Liver (tissue), 9 donors: Measurements from ENCODE around the gene ZNF213. TPM values are rescaled to one million over a fixed set of nuclear protein-coding genes. Genes with fewer than 3 reads are reported as not detected.
A peak's percentile ranks its signal among the peaks of the same experiment; 100 is the strongest.

Source experiments
- DNase-seq: peaks from one replicate; pipeline ENCODE4 v3.0.0-alpha.2; 2017; ENCODE audit warnings: low spot score
- H3K27ac ChIP-seq, 2 donors: one replicate each; pipeline ENCODE4 v1.7.0; 2013; ENCODE audit warnings: inconsistent platforms in 2 of 2, low read length in 2 of 2, control low read depth in 1 of 2, low read depth in 1 of 2, mild to moderate bottlenecking in 1 of 2
- H3K27me3 ChIP-seq, 4 donors: one replicate each; pipeline versions ENCODE4 v1.6.1 to v1.7.0; 2013; ENCODE audit warnings: low read length in 3 of 4, inconsistent platforms in 1 of 4, mild to moderate bottlenecking in 1 of 4, moderate library complexity in 1 of 4; ENCODE audit not compliant: control insufficient read depth in 4 of 4, insufficient read depth in 4 of 4
- H3K36me3 ChIP-seq, 4 donors: one replicate each; pipeline versions ENCODE4 v1.6.1 to v1.7.0; 2013; ENCODE audit warnings: low read length in 3 of 4, mild to moderate bottlenecking in 3 of 4, low read depth in 1 of 4, moderate library complexity in 1 of 4; ENCODE audit not compliant: control insufficient read depth in 4 of 4, insufficient read depth in 3 of 4
- H3K4me1 ChIP-seq, 4 donors: one replicate each; pipeline versions ENCODE4 v1.6.1 to v1.7.0; 2013; ENCODE audit warnings: low read length in 3 of 4, mild to moderate bottlenecking in 3 of 4, moderate library complexity in 1 of 4; ENCODE audit not compliant: control insufficient read depth in 4 of 4, insufficient read depth in 4 of 4
- H3K4me3 ChIP-seq, 3 donors: one replicate each; pipeline versions ENCODE4 v1.6.1 to v1.7.0; 2013; ENCODE audit warnings: low read length in 3 of 3, control low read depth in 1 of 3, low read depth in 1 of 3, mild to moderate bottlenecking in 1 of 3
- H3K9ac ChIP-seq, 2 donors: one replicate each; pipeline ENCODE4 v1.7.0; 2013; ENCODE audit warnings: low read length in 2 of 2, mild to moderate bottlenecking in 2 of 2, moderate library complexity in 2 of 2, control low read depth in 1 of 2, low read depth in 1 of 2
- H3K9me3 ChIP-seq, 4 donors: one replicate each; pipeline versions ENCODE4 v1.6.1 to v1.7.0; 2013; ENCODE audit warnings: low read length in 3 of 4; ENCODE audit not compliant: control insufficient read depth in 4 of 4
- ATF3 ChIP-seq: IDR thresholded peaks from 2 replicates; pipeline ENCODE4 v1.6.1; 2016; ENCODE audit warnings: antibody characterized with exemption
- CTCF ChIP-seq: fragments of 150-350 bp; IDR thresholded peaks from 2 replicates; pipeline ENCODE4 v1.5.1; 2017; ENCODE audit warnings: improper control_type of control experiment, low read depth, low read length; ENCODE audit not compliant: missing input control
- EGR1 ChIP-seq, 2 donors: IDR thresholded peaks; 2 replicates each; pipeline ENCODE4 v1.6.1; 2016 to 2018; ENCODE audit warnings: antibody characterized with exemption in 2 of 2, low read depth in 2 of 2
- FOXA1 ChIP-seq: IDR thresholded peaks from 2 replicates; pipeline ENCODE4 v1.6.1; 2016; ENCODE audit warnings: antibody characterized with exemption
- FOXA2 ChIP-seq: IDR thresholded peaks from 2 replicates; pipeline ENCODE4 v1.6.1; 2016; ENCODE audit warnings: antibody characterized with exemption
- GABPA ChIP-seq, 2 donors: IDR thresholded peaks in 1 of 2; conservative IDR thresholded peaks in 1 of 2; 2 replicates each; pipeline ENCODE4 v1.6.1; 2016; ENCODE audit warnings: antibody characterized with exemption in 2 of 2, mild to moderate bottlenecking in 1 of 2, moderate library complexity in 1 of 2
- HNF4A ChIP-seq, 2 donors: conservative IDR thresholded peaks; 2 replicates each; pipeline ENCODE4 v1.6.1; 2016; ENCODE audit warnings: antibody characterized with exemption in 2 of 2, mild to moderate bottlenecking in 2 of 2
- HNF4G ChIP-seq: IDR thresholded peaks from 2 replicates; pipeline ENCODE4 v1.6.1; 2016; ENCODE audit warnings: antibody characterized with exemption
- JUND ChIP-seq, 2 donors: IDR thresholded peaks; 2 replicates each; pipeline ENCODE4 v1.6.1; 2016; ENCODE audit warnings: antibody characterized with exemption in 2 of 2
- MAX ChIP-seq: IDR thresholded peaks from 2 replicates; pipeline ENCODE4 v1.6.1; 2016; ENCODE audit warnings: antibody characterized with exemption
- NR2F2 ChIP-seq: IDR thresholded peaks from 2 replicates; pipeline ENCODE4 v1.6.1; 2016; ENCODE audit warnings: antibody characterized with exemption
- RAD21 ChIP-seq, 2 donors: IDR thresholded peaks; 2 replicates each; pipeline ENCODE4 v1.6.1; 2016; ENCODE audit warnings: antibody characterized with exemption in 2 of 2, mild to moderate bottlenecking in 2 of 2
- REST ChIP-seq: IDR thresholded peaks from 2 replicates; pipeline ENCODE4 v1.6.1; 2016; ENCODE audit warnings: antibody characterized with exemption, mild to moderate bottlenecking
- RXRA ChIP-seq, 2 donors: IDR thresholded peaks; 2 replicates each; pipeline ENCODE4 v1.6.1; 2017 to 2018; ENCODE audit warnings: antibody characterized with exemption in 2 of 2, mild to moderate bottlenecking in 1 of 2
- SP1 ChIP-seq: IDR thresholded peaks from 2 replicates; pipeline ENCODE4 v1.6.1; 2018; ENCODE audit warnings: antibody characterized with exemption, mild to moderate bottlenecking
- TAF1 ChIP-seq: conservative IDR thresholded peaks from 2 replicates; pipeline ENCODE4 v1.6.1; 2016; ENCODE audit warnings: antibody characterized with exemption, mild to moderate bottlenecking
- YY1 ChIP-seq: IDR thresholded peaks from 2 replicates; pipeline ENCODE4 v1.6.1; 2016; ENCODE audit warnings: antibody characterized with exemption, mild to moderate bottlenecking
- ZBTB33 ChIP-seq: IDR thresholded peaks from 2 replicates; pipeline ENCODE4 v1.6.1; 2016; ENCODE audit warnings: antibody characterized with exemption
- WGBS: extraction: QIAGEN DNeasy Blood & Tissue Kit; methylation state at CpG from one replicate; pipeline ENCODE4 v1.1.7; 2013; 5-methylcytosine and 5-hydroxymethylcytosine counted together
- polyA plus RNA-seq, 2 donors: library from polyadenylated mRNA; stranded (reverse) in 1 of 2; unstranded in 1 of 2; fragments of 200-250 nt in 1 of 2; fragments of >200 nt in 1 of 2; fragmentation: Nextera tagmentation in 1 of 2; extraction: Ambion mirVana in 1 of 2; gene quantifications; one replicate each; pipeline versions ENCODE4 v1.2.1 to v1.2.3, GENCODE V29; 2013 to 2015
- total RNA-seq, 2 donors: library from RNA; depleted of rRNA; stranded (reverse); fragments of >200 nt; gene quantifications; one replicate each; pipeline ENCODE4 v1.2.3, GENCODE V29; 2014
- donor health status: healthy.
- donor health status: healthy.
- donor health status: healthy.
- donor health status: healthy.
- donor health status: healthy.

ZNF213 gene
- total and polyA plus RNA-seq, 4 donors, result 0.56 to 4.5 (median 1.7) TPM

GRCh38 chr16:3150346-3151218, 15.8 kb downstream of the ZNF213 start:
- Histone ChIP-seq H3K9ac (peak overlapping the region; percentile 59), H3K4me3 (peak overlapping the region; percentile 61 to 77 (median 66)), H3K27me3 (no peaks in the 10 kb centered on the region), H3K4me1 (peaks cover 0 to 21% (median 9%) of the 10 kb centered on the region in 4 donors), H3K9me3 (no peaks in the 10 kb centered on the region), H3K36me3 (no peaks in the 10 kb centered on the region), H3K27ac (peak overlapping the region; percentile 79 to 84)
- WGBS, result 2% methylated on average over 62 of the region's 62 CpGs
- TF ChIP-seq ATF3 (peak; percentile 100), TAF1 (no peak), RXRA (IDR thresholded peaks at IDR 0.05) (peak; percentile 41 to 47), RAD21 (IDR thresholded peaks at IDR 0.05) (peak in 1 of 2 donors; percentile 16), GABPA (IDR thresholded peaks at IDR 0.05 in 1 of 2, conservative IDR thresholded peaks at IDR 0.05 in 1 of 2) (peak in 1 of 2 donors; percentile 41), JUND (IDR thresholded peaks at IDR 0.05) (peak in 1 of 2 donors; percentile 30), EGR1 (IDR thresholded peaks at IDR 0.05; ENCODE audit: low read depth in 2 of 2) (no peak), NR2F2 (no peak), YY1 (peak; percentile 36), HNF4G (peak; percentile 5), SP1 (peak; percentile 17), FOXA1 (peak; percentile 25), REST (no peak), FOXA2 (no peak), CTCF (no peak), HNF4A (conservative IDR thresholded peaks at IDR 0.05) (peak; percentile 51 to 58), MAX (no peak), ZBTB33 (no peak)
- peak; percentile 98 for DNase-seq
